ENCODE measurements around the gene UBP1. TPM values are rescaled to one million over a fixed set of nuclear protein-coding genes. Genes with fewer than 3 reads are reported as not detected.

The UBP1 gene
- total RNA-seq, 2 donors from 2014 or later: 69.2 to 84.5 TPM

DNA sequence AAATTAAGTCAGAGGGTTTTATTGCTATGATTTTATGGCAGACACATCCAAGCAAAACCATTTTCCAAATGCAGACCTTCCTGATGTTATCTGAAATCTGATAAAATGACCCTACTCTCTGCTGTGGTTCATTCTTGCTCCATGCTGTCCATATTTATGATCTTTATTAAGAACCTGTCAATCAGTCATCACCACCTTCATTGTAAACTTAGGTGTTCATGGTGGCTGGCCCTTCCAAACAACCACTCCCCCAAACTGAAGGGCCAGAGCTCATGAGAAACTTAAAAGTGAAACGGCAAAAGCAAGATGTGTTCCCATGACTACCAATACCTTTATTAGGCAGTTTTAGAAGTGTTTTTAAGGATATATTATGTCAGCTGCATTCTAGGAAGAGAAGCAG is 53.6 kb downstream of the UBP1 start:
- Mint-ChIP-seq H3K27me3 (ENCODE audit: insufficient read depth) (no peaks in the 10 kb centered on the region), H3K36me3 (ENCODE audit: low read depth) (peaks cover 70% of the 10 kb centered on the region), H3K27ac (no peak overlapping the region), H3K4me3 (no peak overlapping the region), H3K4me1 (peaks cover 6% of the 10 kb centered on the region), H3K9me3 (no peaks in the 10 kb centered on the region)
- H3K27me3 ChIP-seq (ENCODE audit: control insufficient read depth, insufficient read depth, low read length, poor library complexity, severe bottlenecking): no peaks in the 10 kb centered on the region
- no peaks in the 10 kb centered on the region for H3K9me3 ChIP-seq (ENCODE audit: control insufficient read depth, low read length)
- WGBS, 2 experiments (ENCODE audit: insufficient coverage in 1 of 2, insufficient read length in 1 of 2): 100% methylated on average over 1 of the region's 1 CpG; no CpG with 5 or more reads in 1 of the 2 experiments
- no peak overlapping the region for H3K27ac ChIP-seq (ENCODE audit: low read depth, low read length)
- no peak overlapping the region for H3K9ac ChIP-seq (ENCODE audit: extremely low read depth, low read length, poor library complexity, severe bottlenecking)
- no peak for TF ChIP-seq CTCF (conservative IDR thresholded peaks at IDR 0.05)
- H3K4me3 ChIP-seq (ENCODE audit: low read length): no peak overlapping the region
- H3K36me3 ChIP-seq (ENCODE audit: control insufficient read depth, insufficient read depth, low read length): peaks cover 85% of the 10 kb centered on the region
- H3K4me1 ChIP-seq (ENCODE audit: control insufficient read depth, insufficient read depth, low read length): no peaks in the 10 kb centered on the region
- no peak for DNase-seq

GRCh38 chr3:33385423-33385822 is 54.8 kb downstream of the UBP1 start:
- WGBS, 2 experiments (ENCODE audit: insufficient coverage in 1 of 2, insufficient read length in 1 of 2): 93 to 100% methylated on average over 4 to 5 of the region's 5 CpGs
- Mint-ChIP-seq H3K9me3 (no peaks in the 10 kb centered on the region), H3K27ac (no peak overlapping the region), H3K4me3 (no peak overlapping the region), H3K27me3 (ENCODE audit: insufficient read depth) (no peaks in the 10 kb centered on the region), H3K36me3 (ENCODE audit: low read depth) (peaks cover 66% of the 10 kb centered on the region), H3K4me1 (peaks cover 6% of the 10 kb centered on the region)
- Histone ChIP-seq H3K4me1 (ENCODE audit: control insufficient read depth, insufficient read depth, low read length) (no peaks in the 10 kb centered on the region), H3K4me3 (ENCODE audit: low read length) (no peak overlapping the region), H3K9me3 (ENCODE audit: control insufficient read depth, low read length) (no peaks in the 10 kb centered on the region), H3K27ac (ENCODE audit: low read depth, low read length) (no peak overlapping the region), H3K27me3 (ENCODE audit: control insufficient read depth, insufficient read depth, low read length, poor library complexity, severe bottlenecking) (no peaks in the 10 kb centered on the region), H3K36me3 (ENCODE audit: control insufficient read depth, insufficient read depth, low read length) (peaks cover 79% of the 10 kb centered on the region), H3K9ac (ENCODE audit: extremely low read depth, low read length, poor library complexity, severe bottlenecking) (no peak overlapping the region)
- DNase-seq: no peak
- TF ChIP-seq CTCF (conservative IDR thresholded peaks at IDR 0.05): no peak

DNA sequence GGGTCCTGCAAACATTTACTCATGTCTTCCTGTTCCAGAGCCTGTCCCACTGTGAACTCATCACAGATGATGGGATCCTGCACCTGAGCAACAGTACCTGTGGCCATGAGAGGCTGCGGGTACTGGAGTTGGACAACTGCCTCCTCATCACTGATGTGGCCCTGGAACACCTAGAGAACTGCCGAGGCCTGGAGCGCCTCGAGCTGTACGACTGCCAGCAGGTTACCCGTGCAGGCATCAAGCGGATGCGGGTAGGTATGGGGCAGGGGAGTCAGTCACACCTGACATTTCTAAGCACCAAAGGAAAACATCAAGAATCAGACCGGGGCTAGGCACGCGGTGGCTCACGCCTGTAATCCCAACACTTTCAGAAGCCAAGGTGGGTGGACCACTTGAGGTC is 56.3 kb downstream of the UBP1 start:
- no peak overlapping the region for H3K4me3 ChIP-seq (ENCODE audit: low read length)
- H3K36me3 Mint-ChIP-seq (ENCODE audit: low read depth): peaks cover 61% of the 10 kb centered on the region
- no peaks in the 10 kb centered on the region for H3K27me3 Mint-ChIP-seq (ENCODE audit: insufficient read depth)
- peaks cover 6% of the 10 kb centered on the region for H3K4me1 Mint-ChIP-seq
- no peak overlapping the region for H3K9ac ChIP-seq (ENCODE audit: extremely low read depth, low read length, poor library complexity, severe bottlenecking)
- H3K4me1 ChIP-seq (ENCODE audit: control insufficient read depth, insufficient read depth, low read length): no peaks in the 10 kb centered on the region
- 93 to 97% methylated on average over 9 to 12 of the region's 12 CpGs for WGBS, 2 experiments (ENCODE audit: insufficient coverage in 1 of 2, insufficient read length in 1 of 2)
- H3K9me3 ChIP-seq (ENCODE audit: control insufficient read depth, low read length): no peaks in the 10 kb centered on the region
- no peaks in the 10 kb centered on the region for H3K27me3 ChIP-seq (ENCODE audit: control insufficient read depth, insufficient read depth, low read length, poor library complexity, severe bottlenecking)
- H3K27ac Mint-ChIP-seq: no peak overlapping the region
- peaks cover 68% of the 10 kb centered on the region for H3K36me3 ChIP-seq (ENCODE audit: control insufficient read depth, insufficient read depth, low read length)
- no peak for DNase-seq
- no peak for TF ChIP-seq CTCF (conservative IDR thresholded peaks at IDR 0.05)
- no peak overlapping the region for H3K27ac ChIP-seq (ENCODE audit: low read depth, low read length)
- no peaks in the 10 kb centered on the region for H3K9me3 Mint-ChIP-seq
- no peak overlapping the region for H3K4me3 Mint-ChIP-seq

All from endodermal cell (in vitro differentiated cells).